GM23338 (cell line): Measurements from ENCODE around the gene FOXA2. TPM values are rescaled to one million over a fixed set of nuclear protein-coding genes. Genes with fewer than 3 reads are reported as not detected.

Experiments
- ATAC-seq: fragments of 200-7000 bp; cut with Tn5 transposase; 3 replicates; pipeline ENCODE4 v1.9.1; 2020
- DNase-seq: peaks from one replicate; pipeline ENCODE4 v3.0.0-alpha.2; 2015; ENCODE audit warnings: low spot score
- H2AFZ ChIP-seq: fragments of 200-600 bp; sonication (generic); 2 replicates; pipeline ENCODE4 v1.8.0; 2016; ENCODE audit warnings: antibody characterized with exemption, mild to moderate bottlenecking, moderate library complexity
- H3F3A ChIP-seq: fragments of 200-600 bp; sonication (generic); replicated peaks from 2 replicates; pipeline ENCODE4 v1.8.0; 2017; ENCODE audit warnings: antibody characterized with exemption, mixed run types, low read depth
- H3K27ac ChIP-seq: fragments of 200-600 bp; sonication (generic); 2 replicates; pipeline ENCODE4 v1.6.1; 2016; ENCODE audit warnings: low read depth
- H3K27me3 ChIP-seq: fragments of 200-600 bp; sonication (generic); 2 replicates; pipeline ENCODE4 v1.8.0; 2016; ENCODE audit warnings: mild to moderate bottlenecking, mixed run types, moderate library complexity; ENCODE audit not compliant: insufficient read depth
- H3K36me3 ChIP-seq: fragments of 200-600 bp; sonication (generic); 2 replicates; pipeline ENCODE4 v1.8.0; 2016; ENCODE audit warnings: mild to moderate bottlenecking; ENCODE audit not compliant: insufficient read depth
- H3K4me1 ChIP-seq: fragments of 200-600 bp; sonication (generic); 2 replicates; pipeline ENCODE4 v1.8.0; 2016; ENCODE audit warnings: mild to moderate bottlenecking, moderate library complexity; ENCODE audit not compliant: insufficient read depth
- H3K4me2 ChIP-seq: fragments of 200-600 bp; sonication (generic); 2 replicates; pipeline ENCODE4 v1.7.1; 2017; ENCODE audit warnings: mixed run types
- H3K4me3 ChIP-seq: fragments of 200-600 bp; sonication (generic); 2 replicates; pipeline ENCODE4 v1.6.1; 2016; ENCODE audit warnings: mixed run types
- H3K79me2 ChIP-seq: fragments of 200-600 bp; sonication (generic); replicated peaks from 2 replicates; pipeline ENCODE4 v1.8.0; 2017; ENCODE audit warnings: mild to moderate bottlenecking; ENCODE audit not compliant: insufficient read depth
- H3K9me2 ChIP-seq: fragments of 200-600 bp; sonication (generic); 2 replicates; pipeline ENCODE4 v1.8.0; 2017; ENCODE audit not compliant: insufficient read depth
- H4K20me1 ChIP-seq: fragments of 200-600 bp; sonication (generic); replicated peaks from 2 replicates; pipeline ENCODE4 v1.8.0; 2017; ENCODE audit warnings: mild to moderate bottlenecking; ENCODE audit not compliant: insufficient read depth
- H3K27ac Mint-ChIP-seq: 2 replicates; pipeline ENCODE4 v1.8.0; 2020; ENCODE audit warnings: inconsistent platforms, mild to moderate bottlenecking, moderate library complexity, mixed read lengths
- H3K27me3 Mint-ChIP-seq: 3 replicates; pipeline ENCODE4 v1.8.0; 2022; ENCODE audit warnings: low read depth, mild to moderate bottlenecking, moderate library complexity, mixed read lengths, inconsistent platforms; ENCODE audit not compliant: insufficient read depth, poor library complexity
- H3K36me3 Mint-ChIP-seq: 3 replicates; pipeline ENCODE4 v1.8.0; 2021; ENCODE audit warnings: low read depth, mild to moderate bottlenecking, inconsistent platforms, moderate library complexity, mixed read lengths
- H3K4me1 Mint-ChIP-seq: 3 replicates; pipeline ENCODE4 v1.8.0; 2020; ENCODE audit warnings: mild to moderate bottlenecking, inconsistent platforms, mixed read lengths
- H3K4me3 Mint-ChIP-seq: 3 replicates; pipeline ENCODE4 v1.8.0; 2021; ENCODE audit warnings: moderate library complexity, mild to moderate bottlenecking, inconsistent platforms, mixed read lengths
- H3K9me3 Mint-ChIP-seq: 3 replicates; pipeline ENCODE4 v1.8.0; 2020; ENCODE audit warnings: moderate library complexity, mild to moderate bottlenecking, inconsistent platforms, mixed read lengths
- CREB1 ChIP-seq: fragments of 250-450 bp; sonication (Bioruptor Pico); IDR thresholded peaks from 2 replicates; pipeline ENCODE4 v1.5.0; 2020; ENCODE audit warnings: low read depth, mild to moderate bottlenecking, moderate library complexity
- EZH2 ChIP-seq: fragments of 200-600 bp; sonication (generic); IDR thresholded peaks from one replicate; pipeline ENCODE4 v1.8.0; 2017; ENCODE audit warnings: antibody characterized with exemption, mild to moderate bottlenecking, low read depth; ENCODE audit not compliant: unreplicated experiment
- NANOG ChIP-seq: IDR thresholded peaks from 2 replicates; pipeline ENCODE4 v1.6.1; 2016; ENCODE audit warnings: antibody characterized with exemption, borderline replicate concordance
- POLR2AphosphoS5 ChIP-seq: IDR thresholded peaks from 2 replicates; pipeline ENCODE4 v1.6.1; 2016; ENCODE audit warnings: antibody characterized with exemption, low read depth
- ZNF114 ChIP-seq: fragments of 250-450 bp; sonication (Bioruptor Pico); IDR thresholded peaks from 2 replicates; pipeline ENCODE4 v1.5.0; 2020; ENCODE audit warnings: mild to moderate bottlenecking, moderate library complexity
- polyA plus RNA-seq: library from polyadenylated mRNA; unstranded; fragments of >200 nt; fragmentation: Nextera tagmentation; extraction: Ambion mirVana; gene quantifications from 2 replicates; pipeline ENCODE4 v1.2.1, GENCODE V29; 2016
- total RNA-seq: library from RNA; depleted of rRNA; stranded (reverse); fragments of >200 nt; shearing (Covaris generic); gene quantifications from 2 replicates; pipeline ENCODE4 v1.2.3, GENCODE V29; 2014
- TF ChIP-seq, protein P1 (sequence below): fragments of 250-450 bp; sonication (Bioruptor Pico); IDR thresholded peaks from 2 replicates; pipeline ENCODE4 v1.5.0; 2020; ENCODE audit warnings: mild to moderate bottlenecking, moderate library complexity
- TF ChIP-seq, protein P2 (sequence below): IDR thresholded peaks from one replicate; pipeline ENCODE4 v1.6.1; 2018; ENCODE audit warnings: antibody characterized with exemption; ENCODE audit not compliant: unreplicated experiment

The FOXA2 gene
- total and polyA plus RNA-seq, 2 experiments from 2014 or later: not detected

GRCh38 chr20:22611636-22612035 is 27.3 kb upstream of the FOXA2 start (continued):
- TF ChIP-seq, protein P1, sequence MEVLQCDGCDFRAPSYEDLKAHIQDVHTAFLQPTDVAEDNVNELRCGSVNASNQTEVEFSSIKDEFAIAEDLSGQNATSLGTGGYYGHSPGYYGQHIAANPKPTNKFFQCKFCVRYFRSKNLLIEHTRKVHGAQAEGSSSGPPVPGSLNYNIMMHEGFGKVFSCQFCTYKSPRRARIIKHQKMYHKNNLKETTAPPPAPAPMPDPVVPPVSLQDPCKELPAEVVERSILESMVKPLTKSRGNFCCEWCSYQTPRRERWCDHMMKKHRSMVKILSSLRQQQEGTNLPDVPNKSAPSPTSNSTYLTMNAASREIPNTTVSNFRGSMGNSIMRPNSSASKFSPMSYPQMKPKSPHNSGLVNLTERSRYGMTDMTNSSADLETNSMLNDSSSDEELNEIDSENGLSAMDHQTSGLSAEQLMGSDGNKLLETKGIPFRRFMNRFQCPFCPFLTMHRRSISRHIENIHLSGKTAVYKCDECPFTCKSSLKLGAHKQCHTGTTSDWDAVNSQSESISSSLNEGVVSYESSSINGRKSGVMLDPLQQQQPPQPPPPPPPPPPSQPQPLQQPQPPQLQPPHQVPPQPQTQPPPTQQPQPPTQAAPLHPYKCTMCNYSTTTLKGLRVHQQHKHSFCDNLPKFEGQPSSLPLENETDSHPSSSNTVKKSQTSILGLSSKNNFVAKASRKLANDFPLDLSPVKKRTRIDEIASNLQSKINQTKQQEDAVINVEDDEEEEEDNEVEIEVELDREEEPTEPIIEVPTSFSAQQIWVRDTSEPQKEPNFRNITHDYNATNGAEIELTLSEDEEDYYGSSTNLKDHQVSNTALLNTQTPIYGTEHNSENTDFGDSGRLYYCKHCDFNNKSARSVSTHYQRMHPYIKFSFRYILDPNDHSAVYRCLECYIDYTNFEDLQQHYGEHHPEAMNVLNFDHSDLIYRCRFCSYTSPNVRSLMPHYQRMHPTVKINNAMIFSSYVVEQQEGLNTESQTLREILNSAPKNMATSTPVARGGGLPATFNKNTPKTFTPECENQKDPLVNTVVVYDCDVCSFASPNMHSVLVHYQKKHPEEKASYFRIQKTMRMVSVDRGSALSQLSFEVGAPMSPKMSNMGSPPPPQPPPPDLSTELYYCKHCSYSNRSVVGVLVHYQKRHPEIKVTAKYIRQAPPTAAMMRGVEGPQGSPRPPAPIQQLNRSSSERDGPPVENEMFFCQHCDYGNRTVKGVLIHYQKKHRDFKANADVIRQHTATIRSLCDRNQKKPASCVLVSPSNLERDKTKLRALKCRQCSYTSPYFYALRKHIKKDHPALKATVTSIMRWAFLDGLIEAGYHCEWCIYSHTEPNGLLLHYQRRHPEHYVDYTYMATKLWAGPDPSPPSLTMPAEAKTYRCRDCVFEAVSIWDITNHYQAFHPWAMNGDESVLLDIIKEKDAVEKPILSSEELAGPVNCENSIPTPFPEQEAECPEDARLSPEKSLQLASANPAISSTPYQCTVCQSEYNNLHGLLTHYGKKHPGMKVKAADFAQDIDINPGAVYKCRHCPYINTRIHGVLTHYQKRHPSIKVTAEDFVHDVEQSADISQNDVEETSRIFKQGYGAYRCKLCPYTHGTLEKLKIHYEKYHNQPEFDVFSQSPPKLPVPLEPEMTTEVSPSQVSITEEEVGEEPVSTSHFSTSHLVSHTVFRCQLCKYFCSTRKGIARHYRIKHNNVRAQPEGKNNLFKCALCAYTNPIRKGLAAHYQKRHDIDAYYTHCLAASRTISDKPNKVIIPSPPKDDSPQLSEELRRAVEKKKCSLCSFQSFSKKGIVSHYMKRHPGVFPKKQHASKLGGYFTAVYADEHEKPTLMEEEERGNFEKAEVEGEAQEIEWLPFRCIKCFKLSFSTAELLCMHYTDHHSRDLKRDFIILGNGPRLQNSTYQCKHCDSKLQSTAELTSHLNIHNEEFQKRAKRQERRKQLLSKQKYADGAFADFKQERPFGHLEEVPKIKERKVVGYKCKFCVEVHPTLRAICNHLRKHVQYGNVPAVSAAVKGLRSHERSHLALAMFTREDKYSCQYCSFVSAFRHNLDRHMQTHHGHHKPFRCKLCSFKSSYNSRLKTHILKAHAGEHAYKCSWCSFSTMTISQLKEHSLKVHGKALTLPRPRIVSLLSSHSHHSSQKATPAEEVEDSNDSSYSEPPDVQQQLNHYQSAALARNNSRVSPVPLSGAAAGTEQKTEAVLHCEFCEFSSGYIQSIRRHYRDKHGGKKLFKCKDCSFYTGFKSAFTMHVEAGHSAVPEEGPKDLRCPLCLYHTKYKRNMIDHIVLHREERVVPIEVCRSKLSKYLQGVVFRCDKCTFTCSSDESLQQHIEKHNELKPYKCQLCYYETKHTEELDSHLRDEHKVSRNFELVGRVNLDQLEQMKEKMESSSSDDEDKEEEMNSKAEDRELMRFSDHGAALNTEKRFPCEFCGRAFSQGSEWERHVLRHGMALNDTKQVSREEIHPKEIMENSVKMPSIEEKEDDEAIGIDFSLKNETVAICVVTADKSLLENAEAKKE (CRISPR knock-in tag): no peak
- TF ChIP-seq ZNF114 (CRISPR knock-in tag) (no peak), POLR2AphosphoS5 (no peak), CREB1 (CRISPR knock-in tag) (no peak), NANOG (no peak)

DNA sequence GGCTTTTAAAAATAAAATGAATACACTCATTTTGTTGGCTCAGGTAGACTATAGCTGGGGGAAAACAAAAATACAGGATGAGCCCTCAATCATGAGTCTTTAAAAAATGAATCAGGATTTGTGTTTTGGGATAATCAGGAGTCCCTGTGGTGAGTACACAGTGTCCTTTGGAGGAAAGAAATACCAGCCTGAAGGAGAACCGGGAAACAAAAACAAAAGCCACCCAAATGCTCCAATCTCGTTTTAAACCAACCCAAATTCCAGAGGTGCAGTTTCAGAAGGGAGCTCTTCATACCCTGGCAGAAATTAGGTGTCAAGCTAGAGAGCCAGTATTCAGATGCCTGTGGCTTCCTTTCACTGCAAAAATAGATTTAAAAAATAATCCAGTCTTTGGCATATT is 23.3 kb upstream of the FOXA2 start:
- no peaks in the 10 kb centered on the region; the same call in none of the 2 replicates for H3K4me1 ChIP-seq
- H3K4me2 ChIP-seq: no peak overlapping the region
- H3K4me3 ChIP-seq: no peak overlapping the region
- H3K9me2 ChIP-seq: peaks cover 10% of the 10 kb centered on the region; the same call in 1 of the 2 replicates
- Mint-ChIP-seq H3K9me3 (peaks cover 3% of the 10 kb centered on the region; the same call in 1 of the 3 replicates), H3K27me3 (peaks cover 11% of the 10 kb centered on the region), H3K27ac (no peak overlapping the region), H3K4me1 (peaks cover 28% of the 10 kb centered on the region), H3K4me3 (no peak overlapping the region), H3K36me3 (peaks cover 5% of the 10 kb centered on the region; the same call in 2 of the 3 replicates)
- ATAC-seq (no peak), DNase-seq (no peak)
- no peaks in the 10 kb centered on the region for H3K36me3 ChIP-seq
- H3K27me3 ChIP-seq: no peaks in the 10 kb centered on the region
- no peaks in the 10 kb centered on the region for H3K79me2 ChIP-seq
- H3F3A ChIP-seq: no peaks in the 10 kb centered on the region
- no peaks in the 10 kb centered on the region for H4K20me1 ChIP-seq
- no peak for TF ChIP-seq EZH2
- TF ChIP-seq, protein P2, sequence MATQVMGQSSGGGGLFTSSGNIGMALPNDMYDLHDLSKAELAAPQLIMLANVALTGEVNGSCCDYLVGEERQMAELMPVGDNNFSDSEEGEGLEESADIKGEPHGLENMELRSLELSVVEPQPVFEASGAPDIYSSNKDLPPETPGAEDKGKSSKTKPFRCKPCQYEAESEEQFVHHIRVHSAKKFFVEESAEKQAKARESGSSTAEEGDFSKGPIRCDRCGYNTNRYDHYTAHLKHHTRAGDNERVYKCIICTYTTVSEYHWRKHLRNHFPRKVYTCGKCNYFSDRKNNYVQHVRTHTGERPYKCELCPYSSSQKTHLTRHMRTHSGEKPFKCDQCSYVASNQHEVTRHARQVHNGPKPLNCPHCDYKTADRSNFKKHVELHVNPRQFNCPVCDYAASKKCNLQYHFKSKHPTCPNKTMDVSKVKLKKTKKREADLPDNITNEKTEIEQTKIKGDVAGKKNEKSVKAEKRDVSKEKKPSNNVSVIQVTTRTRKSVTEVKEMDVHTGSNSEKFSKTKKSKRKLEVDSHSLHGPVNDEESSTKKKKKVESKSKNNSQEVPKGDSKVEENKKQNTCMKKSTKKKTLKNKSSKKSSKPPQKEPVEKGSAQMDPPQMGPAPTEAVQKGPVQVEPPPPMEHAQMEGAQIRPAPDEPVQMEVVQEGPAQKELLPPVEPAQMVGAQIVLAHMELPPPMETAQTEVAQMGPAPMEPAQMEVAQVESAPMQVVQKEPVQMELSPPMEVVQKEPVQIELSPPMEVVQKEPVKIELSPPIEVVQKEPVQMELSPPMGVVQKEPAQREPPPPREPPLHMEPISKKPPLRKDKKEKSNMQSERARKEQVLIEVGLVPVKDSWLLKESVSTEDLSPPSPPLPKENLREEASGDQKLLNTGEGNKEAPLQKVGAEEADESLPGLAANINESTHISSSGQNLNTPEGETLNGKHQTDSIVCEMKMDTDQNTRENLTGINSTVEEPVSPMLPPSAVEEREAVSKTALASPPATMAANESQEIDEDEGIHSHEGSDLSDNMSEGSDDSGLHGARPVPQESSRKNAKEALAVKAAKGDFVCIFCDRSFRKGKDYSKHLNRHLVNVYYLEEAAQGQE: no peak
- peak overlapping the region; percentile 56 for H2AFZ ChIP-seq
- H3K27ac ChIP-seq: no peak overlapping the region
